Stimulated activated CD8-positive, alpha-beta memory T cell treated with anti-CD3 and anti-CD28 coated beads, Interleukin-2, amount 100 ng/mL, for 48 hours (primary cell): ENCODE data around the gene BATF.

Experiments
- DNase-seq, 2 donors: peaks; one replicate each; pipeline ENCODE4 v3.0.0-alpha.2; 2020; ENCODE audit warnings: low read depth in 2 of 2

BATF gene

GRCh38 chr14:75559451-75560222 lies 37.4 kb downstream of the BATF start:
- DNase-seq = peak; percentile 49 to 54

- DNase-seq = peak in 1 of 2 donors; percentile 34
Observed at GRCh38 chr14:75561013-75561432, 38.8 kb downstream of the BATF start.

GRCh38 chr14:75562089-75562488 lies 39.8 kb downstream of the BATF start:
- peak; percentile 48 to 61 for DNase-seq

- no peak for DNase-seq
Observed at GRCh38 chr14:75562489-75562888, 40.2 kb downstream of the BATF start.

GRCh38 chr14:75563931-75564330 lies 41.7 kb downstream of the BATF start:
- no peak for DNase-seq

- DNase-seq = no peak
Observed at GRCh38 chr14:75565056-75565455, 42.8 kb downstream of the BATF start.

GRCh38 chr14:75566321-75566720 lies 44.1 kb downstream of the BATF start:
- DNase-seq = peak; percentile 59 to 75

- DNase-seq = no peak
Observed at GRCh38 chr14:75566752-75567151, 44.5 kb downstream of the BATF start.

- DNase-seq = no peak
Observed at GRCh38 chr14:75568140-75568539, 45.9 kb downstream of the BATF start.

- no peak for DNase-seq
Observed at GRCh38 chr14:75568791-75569190, 46.5 kb downstream of the BATF start.

GRCh38 chr14:75570797-75571196 lies 48.5 kb downstream of the BATF start:
- no peak for DNase-seq

GRCh38 chr14:75572104-75572503 lies 49.8 kb downstream of the BATF start:
- no peak for DNase-seq

GRCh38 chr14:75577090-75577489 lies 54.8 kb downstream of the BATF start:
- no peak for DNase-seq

GRCh38 chr14:75577729-75578101 lies 55.4 kb downstream of the BATF start:
- DNase-seq = peak; percentile 57 to 65

- peak; percentile 30 to 34 for DNase-seq
Observed at GRCh38 chr14:75578102-75578785, 56.0 kb downstream of the BATF start, which contains the start of gene FLVCR2. TSS of gene FLVCR2 (plus strand) at chr14:75578620. CDS start at chr14:75578973, 353 bp downstream.

GRCh38 chr14:75578786-75579337 lies 56.6 kb downstream of the BATF start:
- DNase-seq = no peak

GRCh38 chr14:75579338-75579864 lies 57.1 kb downstream of the BATF start:
- DNase-seq = no peak

- no peak for DNase-seq
Observed at GRCh38 chr14:75579882-75580281, 57.6 kb downstream of the BATF start.

- no peak for DNase-seq
Observed at GRCh38 chr14:75587388-75587787, 65.1 kb downstream of the BATF start.

- DNase-seq = no peak
Observed at GRCh38 chr14:75589931-75590330, 67.7 kb downstream of the BATF start.

- no peak for DNase-seq
Observed at GRCh38 chr14:75591331-75591946, 69.2 kb downstream of the BATF start.

GRCh38 chr14:75591987-75592575 lies 69.8 kb downstream of the BATF start:
- no peak for DNase-seq
